GM12872 (cell line): ENCODE data around the gene KRT32.

Experiments
- CTCF ChIP-seq: IDR thresholded peaks from 3 replicates; pipeline ENCODE4 v1.5.1; 2011; ENCODE audit warnings: low read depth, mild to moderate bottlenecking, low read length, moderate library complexity; ENCODE audit not compliant: insufficient read depth

Gene KRT32

GRCh38 chr17:41483991-41484826 lies 17.0 kb upstream of the KRT32 start:
- TF ChIP-seq CTCF, result no peak

GRCh38 chr17:41483531-41483930 lies 16.3 kb upstream of the KRT32 start:
- TF ChIP-seq CTCF, result no peak

- no peak for TF ChIP-seq CTCF
Measured at GRCh38 chr17:41481036-41481435, 13.8 kb upstream of the KRT32 start, which contains the start of gene KRT35. Gene KRT35, minus strand, starts transcription at chr17:41481151. Its CDS starts 54 bp downstream, at chr17:41481097.

- TF ChIP-seq CTCF, result no peak
Measured at GRCh38 chr17:41480581-41480980, 13.4 kb upstream of the KRT32 start.

- no peak for TF ChIP-seq CTCF
Measured at GRCh38 chr17:41480136-41480535, 12.9 kb upstream of the KRT32 start.

- no peak for TF ChIP-seq CTCF
Measured at GRCh38 chr17:41478237-41478636, 11.1 kb upstream of the KRT32 start.

- TF ChIP-seq CTCF, result no peak
Measured at GRCh38 chr17:41476866-41477815, 10.0 kb upstream of the KRT32 start.
